CD14-positive monocyte (primary cell): Measurements from ENCODE around the gene MMP24. TPM values are rescaled to one million over a fixed set of nuclear protein-coding genes. Genes with fewer than 3 reads are reported as not detected.

Source experiments
- DNase-seq, 3 donors: peaks; one replicate each; pipeline ENCODE4 v3.0.0-alpha.2; 2011 to 2022
- H2AFZ ChIP-seq: 2 replicates; pipeline ENCODE4 v1.6.0; 2012; ENCODE audit warnings: mild to moderate bottlenecking, low read depth, low read length, inconsistent platforms; ENCODE audit not compliant: insufficient read depth, poor library complexity, severe bottlenecking
- H3K27ac ChIP-seq, 2 donors: 1 replicate in 1 of 2; 2 replicates in 1 of 2; pipeline ENCODE4 v1.5.1; 2012 to 2013; ENCODE audit warnings: low read length in 2 of 2, control low read depth in 1 of 2, inconsistent platforms in 1 of 2, low read depth in 1 of 2, mild to moderate bottlenecking in 1 of 2
- H3K27me3 ChIP-seq, 2 donors: one replicate each; pipeline versions ENCODE4 v1.6.0 to v1.6.1; 2011 to 2013; ENCODE audit warnings: low read length in 2 of 2; ENCODE audit not compliant: control insufficient read depth in 2 of 2, insufficient read depth in 2 of 2
- H3K36me3 ChIP-seq, 2 donors: replicated peaks in 1 of 2; 1 replicate in 1 of 2; 2 replicates in 1 of 2; pipeline versions ENCODE4 v1.5.1 to v1.6.1; 2012 to 2013; ENCODE audit warnings: low read length in 2 of 2, control low read depth in 1 of 2, inconsistent platforms in 1 of 2, mild to moderate bottlenecking in 1 of 2; ENCODE audit not compliant: insufficient read depth in 2 of 2, control insufficient read depth in 1 of 2
- H3K4me1 ChIP-seq, 2 donors: 1 replicate in 1 of 2; 2 replicates in 1 of 2; pipeline versions ENCODE4 v1.5.1 to v1.6.1; 2012 to 2013; ENCODE audit warnings: low read length in 2 of 2, control low read depth in 1 of 2, inconsistent platforms in 1 of 2, mild to moderate bottlenecking in 1 of 2, moderate library complexity in 1 of 2; ENCODE audit not compliant: insufficient read depth in 2 of 2, control insufficient read depth in 1 of 2
- H3K4me2 ChIP-seq: replicated peaks from 2 replicates; pipeline ENCODE3; 2012; ENCODE audit warnings: low read length, moderate library complexity, mild to moderate bottlenecking; ENCODE audit not compliant: poor library complexity, severe bottlenecking; ENCODE audit errors: extremely low read depth
- H3K4me3 ChIP-seq, 3 experiments: fragments of 200-600 bp in 1 of 3; sonication (generic) in 1 of 3; replicated peaks in 1 of 3; 1 replicate in 2 of 3; 2 replicates in 1 of 3; pipeline ENCODE4 v1.5.1; 2011 to 2013; ENCODE audit warnings: low read length in 3 of 3, mild to moderate bottlenecking in 3 of 3, control low read depth in 2 of 3, low read depth in 2 of 3, inconsistent platforms in 1 of 3, moderate library complexity in 1 of 3
- H3K79me2 ChIP-seq: 2 replicates; pipeline ENCODE4 v1.6.0; 2012; ENCODE audit warnings: mild to moderate bottlenecking, control low read depth, inconsistent platforms, low read length, moderate library complexity; ENCODE audit not compliant: insufficient read depth
- H3K9ac ChIP-seq: 2 replicates; pipeline ENCODE4 v1.6.0; 2017; ENCODE audit warnings: low read length, mild to moderate bottlenecking; ENCODE audit not compliant: insufficient read depth, poor library complexity, severe bottlenecking
- H3K9me3 ChIP-seq, 2 donors: replicated peaks in 1 of 2; 1 replicate in 1 of 2; 2 replicates in 1 of 2; pipeline versions ENCODE4 v1.5.1 to v1.6.1; 2012 to 2013; ENCODE audit warnings: low read length in 2 of 2, control low read depth in 1 of 2; ENCODE audit not compliant: control insufficient read depth in 1 of 2, insufficient read depth in 1 of 2
- H4K20me1 ChIP-seq: 2 replicates; pipeline ENCODE4 v1.6.0; 2012; ENCODE audit warnings: mild to moderate bottlenecking, low read length, control low read depth, moderate library complexity; ENCODE audit not compliant: insufficient read depth
- H3K27ac Mint-ChIP-seq, 7 donors: one replicate each; pipeline ENCODE4 v1.8.0; 2020; ENCODE audit warnings: mild to moderate bottlenecking in 7 of 7, mixed read lengths in 7 of 7, moderate library complexity in 6 of 7, inconsistent platforms in 2 of 7
- H3K27me3 Mint-ChIP-seq, 3 donors: one replicate each; pipeline ENCODE4 v1.8.0; 2021 to 2022; ENCODE audit warnings: low read depth in 3 of 3, mild to moderate bottlenecking in 3 of 3, mixed read lengths in 3 of 3, moderate library complexity in 3 of 3, inconsistent platforms in 1 of 3
- H3K36me3 Mint-ChIP-seq, 2 donors: one replicate each; pipeline ENCODE4 v1.8.0; 2020; ENCODE audit warnings: mixed read lengths in 2 of 2, inconsistent platforms in 1 of 2, mild to moderate bottlenecking in 1 of 2
- H3K4me1 Mint-ChIP-seq: one replicate; pipeline ENCODE4 v1.8.0; 2020; ENCODE audit warnings: mild to moderate bottlenecking, mixed read lengths
- H3K4me3 Mint-ChIP-seq, 2 donors: one replicate each; pipeline ENCODE4 v1.8.0; 2020; ENCODE audit warnings: mild to moderate bottlenecking in 2 of 2, mixed read lengths in 2 of 2, moderate library complexity in 1 of 2
- H3K9me3 Mint-ChIP-seq, 7 donors: one replicate each; pipeline ENCODE4 v1.8.0; 2020 to 2022; ENCODE audit warnings: mixed read lengths in 7 of 7, mild to moderate bottlenecking in 6 of 7, moderate library complexity in 6 of 7, inconsistent platforms in 2 of 7
- WGBS: methylation state at CpG from one replicate; pipeline ENCODE4 v1.1.5; 2013; ENCODE audit warnings: missing lambda C conversion rate; ENCODE audit not compliant: insufficient coverage; 5-methylcytosine and 5-hydroxymethylcytosine counted together
- intact Hi-C, 2 donors: fragments of 100-400 bp; cut with micrococcal nuclease; formaldehyde crosslinking; loops; one replicate each; pipeline versions ENCODE4 v1.15.0 to v1.15.1; 2023
- polyA plus RNA-seq, 3 donors: library from polyadenylated mRNA; depleted of rRNA in 1 of 3; unstranded in 2 of 3; stranded (reverse) in 1 of 3; fragments of 300-500 nt in 2 of 3; fragments of >200 nt in 1 of 3; fragmentation: Illumina TruSeq in 2 of 3; gene quantifications; 1 replicate in 2 of 3; 2 replicates in 1 of 3; pipeline ENCODE4 v1.2.3, GENCODE V29; 2012 to 2021
- TF ChIP-seq, protein P1 (sequence below): fragments of 200-600 bp; IDR thresholded peaks from one replicate; pipeline ENCODE4 v1.8.0; 2022; ENCODE audit warnings: antibody characterized with exemption, mild to moderate bottlenecking

MMP24 gene
- polyA plus RNA-seq, 3 donors = 0.14 TPM; not detected in 2

DNA sequence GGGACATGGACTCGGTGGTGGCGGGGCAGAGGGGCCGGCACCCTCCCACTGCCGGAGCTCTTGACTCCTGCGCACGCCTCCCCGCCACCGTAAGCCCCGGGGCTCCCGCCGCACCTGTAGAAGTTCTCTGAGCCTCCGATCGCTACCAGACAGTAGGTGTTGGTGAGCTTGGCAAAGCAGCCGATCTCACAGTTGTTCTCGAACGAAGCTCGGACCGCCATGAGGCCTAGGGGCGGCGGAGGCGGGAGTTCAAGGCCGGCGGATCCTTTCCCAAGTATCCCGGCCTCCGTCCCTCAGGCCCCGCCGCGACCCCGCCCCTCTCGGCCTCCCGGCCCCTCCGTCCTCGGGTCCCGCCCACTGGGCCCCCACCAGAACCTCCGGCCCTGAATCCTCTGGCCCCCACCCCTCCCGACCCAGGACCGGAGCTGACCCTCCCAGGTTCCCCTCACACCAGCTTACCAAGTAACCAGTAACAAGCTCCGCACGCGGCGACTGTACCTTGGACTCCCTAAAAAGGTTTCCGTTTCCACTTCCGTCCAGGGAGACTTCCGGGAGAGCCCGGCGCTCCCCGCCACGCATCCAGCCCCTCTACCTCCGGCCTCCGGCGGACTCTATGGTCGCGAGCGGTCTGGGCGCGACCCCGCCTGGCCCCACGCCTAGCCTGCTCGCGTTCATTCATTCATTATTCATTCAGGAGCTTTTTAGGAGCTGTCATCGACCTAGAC lies 57.9 kb downstream of the MMP24 start, which contains the start of gene EIF6:
Gene EIF6 (minus strand): TSS at position 506 of the 725 bp plus-strand sequence. CDS start 285 bp downstream, at position 221.
- TF ChIP-seq, protein P1, sequence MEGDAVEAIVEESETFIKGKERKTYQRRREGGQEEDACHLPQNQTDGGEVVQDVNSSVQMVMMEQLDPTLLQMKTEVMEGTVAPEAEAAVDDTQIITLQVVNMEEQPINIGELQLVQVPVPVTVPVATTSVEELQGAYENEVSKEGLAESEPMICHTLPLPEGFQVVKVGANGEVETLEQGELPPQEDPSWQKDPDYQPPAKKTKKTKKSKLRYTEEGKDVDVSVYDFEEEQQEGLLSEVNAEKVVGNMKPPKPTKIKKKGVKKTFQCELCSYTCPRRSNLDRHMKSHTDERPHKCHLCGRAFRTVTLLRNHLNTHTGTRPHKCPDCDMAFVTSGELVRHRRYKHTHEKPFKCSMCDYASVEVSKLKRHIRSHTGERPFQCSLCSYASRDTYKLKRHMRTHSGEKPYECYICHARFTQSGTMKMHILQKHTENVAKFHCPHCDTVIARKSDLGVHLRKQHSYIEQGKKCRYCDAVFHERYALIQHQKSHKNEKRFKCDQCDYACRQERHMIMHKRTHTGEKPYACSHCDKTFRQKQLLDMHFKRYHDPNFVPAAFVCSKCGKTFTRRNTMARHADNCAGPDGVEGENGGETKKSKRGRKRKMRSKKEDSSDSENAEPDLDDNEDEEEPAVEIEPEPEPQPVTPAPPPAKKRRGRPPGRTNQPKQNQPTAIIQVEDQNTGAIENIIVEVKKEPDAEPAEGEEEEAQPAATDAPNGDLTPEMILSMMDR = no peak
- peak within 1 kb of the TSS; percentile 92 for H3K4me2 ChIP-seq
- peaks cover 42% of the 10 kb centered on the region for H3K79me2 ChIP-seq
- H3K9ac ChIP-seq = peak within 1 kb of the TSS; percentile 89
- peaks cover 5% of the 10 kb centered on the region for H4K20me1 ChIP-seq
- DNase-seq = peak; percentile 52 to 60 (median 53)
- no peaks in the 10 kb centered on the region for H3K27me3 ChIP-seq
- Mint-ChIP-seq H3K4me1 (peaks cover 19% of the 10 kb centered on the region), H3K27me3 (peaks cover 1 to 5% (median 2%) of the 10 kb centered on the region in 3 donors), H3K9me3 (peaks cover 0 to 1% (median 0%) of the 10 kb centered on the region in 7 donors), H3K36me3 (peaks cover 18 to 27% of the 10 kb centered on the region in 2 donors), H3K27ac (peak within 1 kb of the TSS; percentile 90 to 96 (median 94)), H3K4me3 (peak within 1 kb of the TSS; percentile 96 to 97)
- H3K36me3 ChIP-seq = peaks cover 19 to 28% of the 10 kb centered on the region in 2 donors
- H3K4me3 ChIP-seq = peak within 1 kb of the TSS; percentile 66 to 95 (median 91)
- peak within 1 kb of the TSS; percentile 94 for H2AFZ ChIP-seq
- WGBS = under 1% methylated on average over 50 of the region's 61 CpGs
- H3K9me3 ChIP-seq = no peaks in the 10 kb centered on the region
- peak within 1 kb of the TSS; percentile 59 to 87 for H3K27ac ChIP-seq
- peaks cover 16 to 18% of the 10 kb centered on the region in 2 donors for H3K4me1 ChIP-seq
- intact Hi-C loops = no loop called here

DNA sequence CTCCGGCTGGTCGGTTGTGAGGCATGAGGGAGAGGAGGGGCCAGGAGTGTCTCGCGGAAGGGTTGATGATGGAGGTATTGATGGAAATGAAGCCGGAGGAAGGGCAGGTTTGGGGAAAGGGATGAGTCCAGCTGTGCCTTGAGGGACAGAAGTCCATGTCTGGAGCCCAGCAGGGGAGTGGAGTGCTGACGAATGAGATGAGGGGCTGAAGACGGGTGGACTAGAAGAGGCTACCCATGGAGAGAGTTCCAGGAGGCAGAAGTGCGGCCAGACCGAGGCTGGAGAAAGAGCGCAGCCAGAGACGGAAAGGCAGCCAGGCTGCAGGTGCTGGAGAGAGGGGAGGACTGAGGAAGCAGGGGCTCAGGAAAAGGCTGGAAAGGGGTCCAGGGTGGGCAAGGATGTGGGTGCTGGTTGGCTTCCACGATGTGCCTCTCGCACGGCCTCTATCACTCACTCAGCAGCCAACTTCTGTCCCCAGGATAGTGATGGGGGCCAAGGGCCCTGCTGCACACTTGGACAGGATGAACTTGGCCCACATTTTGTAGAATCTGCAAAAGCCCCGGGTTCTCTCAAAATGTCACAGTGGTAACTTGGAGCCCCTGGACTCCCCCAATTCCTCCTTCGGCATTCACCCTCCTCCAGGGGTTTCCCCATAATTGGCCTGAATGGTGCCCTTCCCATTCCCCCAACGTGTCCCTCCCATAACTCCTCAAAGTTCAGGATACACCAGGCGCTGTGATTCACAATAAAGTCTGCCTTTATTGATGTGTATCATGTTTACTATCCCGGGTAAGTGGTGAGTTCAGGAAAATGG lies 58.7 kb downstream of the MMP24 start:
- TF ChIP-seq, protein P1 = no peak
- Mint-ChIP-seq H3K27ac (peak overlapping the region in 6 of 7 donors; percentile 73 to 96 (median 94)), H3K4me1 (peaks cover 19% of the 10 kb centered on the region), H3K27me3 (peaks cover 1 to 5% (median 4%) of the 10 kb centered on the region in 3 donors), H3K4me3 (peak overlapping the region; percentile 96 to 97), H3K36me3 (peaks cover 11 to 19% of the 10 kb centered on the region in 2 donors), H3K9me3 (no peaks in the 10 kb centered on the region)
- H2AFZ ChIP-seq = peak overlapping the region; percentile 94
- H3K36me3 ChIP-seq = peaks cover 12 to 20% of the 10 kb centered on the region in 2 donors
- H3K9ac ChIP-seq = peak overlapping the region; percentile 89
- 60% methylated on average over 15 of the region's 19 CpGs for WGBS
- H3K27me3 ChIP-seq = no peaks in the 10 kb centered on the region
- H4K20me1 ChIP-seq = peaks cover 5% of the 10 kb centered on the region
- intact Hi-C loops = no loop called here
- peak overlapping the region in 1 of 2 donors; percentile 87 for H3K27ac ChIP-seq
- DNase-seq = peak in 1 of 3 donors; percentile 17
- H3K79me2 ChIP-seq = peaks cover 42% of the 10 kb centered on the region
- peak overlapping the region; percentile 66 to 95 (median 91) for H3K4me3 ChIP-seq
- peaks cover 16 to 18% of the 10 kb centered on the region in 2 donors for H3K4me1 ChIP-seq
- H3K4me2 ChIP-seq = peak overlapping the region; percentile 92
- H3K9me3 ChIP-seq = no peaks in the 10 kb centered on the region
